B cell (primary cell): ENCODE data around the gene STEAP1.

Source experiments
- CTCF ChIP-seq: fragments of 200-600 bp; IDR thresholded peaks from one replicate; pipeline ENCODE4 v1.8.0; 2022; ENCODE audit warnings: antibody characterized with exemption, mild to moderate bottlenecking
- EZH2 ChIP-seq: IDR thresholded peaks from 2 replicates; pipeline ENCODE4 v1.6.1; 2012; ENCODE audit warnings: borderline replicate concordance, low read depth, mild to moderate bottlenecking, moderate library complexity, low read length; ENCODE audit not compliant: insufficient read depth, poor library complexity, severe bottlenecking

GRCh38 chr7:90211391-90212148, 57.3 kb downstream of the STEAP1 start, which contains the start of gene STEAP2:
- TF ChIP-seq CTCF (no peak), EZH2 (no peak)
